Activated CD8-positive, alpha-beta memory T cell treated with anti-CD3 and anti-CD28 coated beads for 24 hours (primary cell): ENCODE results near the gene PIAS2.
"Not testable (repeated sequence)": the region's sequence is repeated elsewhere in the genome, so short reads cannot be mapped to it uniquely, and the experiment has no call there.

Experiments
- DNase-seq: peaks from one replicate; pipeline ENCODE4 v3.0.0-alpha.2; 2020

Gene PIAS2

GRCh38 chr18:46903406-46903805 is 13.9 kb downstream of the PIAS2 start:
- DNase-seq: no peak

- DNase-seq: no peak
Observed at GRCh38 chr18:46899274-46899948, 17.9 kb downstream of the PIAS2 start.

DNA sequence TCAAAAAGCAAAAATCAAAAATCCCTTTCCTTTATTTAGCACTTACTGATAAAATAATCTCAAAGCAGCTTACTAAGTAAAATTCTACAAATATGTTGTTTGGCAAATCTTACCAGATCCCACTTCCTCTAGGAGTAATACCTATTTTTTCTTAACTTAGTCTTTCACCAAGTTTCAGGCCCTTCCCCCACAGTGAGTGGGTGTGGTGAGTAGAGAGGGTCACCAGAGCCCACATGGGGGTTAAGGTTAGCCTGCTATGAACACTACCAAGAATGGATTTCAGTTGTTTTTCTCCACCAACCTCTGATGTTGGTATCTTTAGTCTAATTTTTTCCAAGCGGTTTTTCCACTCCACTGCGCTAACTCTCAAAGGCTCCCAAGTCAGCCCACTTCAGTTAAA is 23.2 kb downstream of the PIAS2 start:
- no peak for DNase-seq

- DNase-seq: no peak
Observed at GRCh38 chr18:46893360-46893759, 23.9 kb downstream of the PIAS2 start.

GRCh38 chr18:46892842-46893241 is 24.5 kb downstream of the PIAS2 start:
- DNase-seq: no peak

- no peak for DNase-seq
Observed at GRCh38 chr18:46891742-46892214, 25.5 kb downstream of the PIAS2 start.

- no peak for DNase-seq
Observed at GRCh38 chr18:46888965-46889364, 28.3 kb downstream of the PIAS2 start.

DNA sequence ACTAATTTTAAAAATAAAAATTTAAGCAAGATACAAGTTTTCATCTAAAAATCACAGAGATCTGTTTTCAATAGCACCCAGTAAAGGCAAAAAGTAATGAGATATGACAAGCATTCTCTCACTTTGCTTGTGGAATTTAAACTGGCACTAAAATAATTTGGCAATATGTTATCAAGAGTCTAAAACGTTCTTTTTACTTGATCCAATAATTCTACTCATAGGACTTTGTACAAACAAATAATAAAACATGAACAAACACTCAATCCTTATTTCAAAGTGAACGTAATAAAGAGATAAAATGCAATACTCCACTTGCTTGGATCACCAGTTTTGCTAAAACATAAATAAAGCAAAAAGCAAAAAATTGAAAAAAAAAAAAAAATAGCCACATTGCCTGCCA is 30.4 kb downstream of the PIAS2 start:
- no peak for DNase-seq

- no peak for DNase-seq
Observed at GRCh38 chr18:46883180-46883579, 34.1 kb downstream of the PIAS2 start.

GRCh38 chr18:46877329-46877987 is 39.8 kb downstream of the PIAS2 start:
- DNase-seq: no peak

DNA sequence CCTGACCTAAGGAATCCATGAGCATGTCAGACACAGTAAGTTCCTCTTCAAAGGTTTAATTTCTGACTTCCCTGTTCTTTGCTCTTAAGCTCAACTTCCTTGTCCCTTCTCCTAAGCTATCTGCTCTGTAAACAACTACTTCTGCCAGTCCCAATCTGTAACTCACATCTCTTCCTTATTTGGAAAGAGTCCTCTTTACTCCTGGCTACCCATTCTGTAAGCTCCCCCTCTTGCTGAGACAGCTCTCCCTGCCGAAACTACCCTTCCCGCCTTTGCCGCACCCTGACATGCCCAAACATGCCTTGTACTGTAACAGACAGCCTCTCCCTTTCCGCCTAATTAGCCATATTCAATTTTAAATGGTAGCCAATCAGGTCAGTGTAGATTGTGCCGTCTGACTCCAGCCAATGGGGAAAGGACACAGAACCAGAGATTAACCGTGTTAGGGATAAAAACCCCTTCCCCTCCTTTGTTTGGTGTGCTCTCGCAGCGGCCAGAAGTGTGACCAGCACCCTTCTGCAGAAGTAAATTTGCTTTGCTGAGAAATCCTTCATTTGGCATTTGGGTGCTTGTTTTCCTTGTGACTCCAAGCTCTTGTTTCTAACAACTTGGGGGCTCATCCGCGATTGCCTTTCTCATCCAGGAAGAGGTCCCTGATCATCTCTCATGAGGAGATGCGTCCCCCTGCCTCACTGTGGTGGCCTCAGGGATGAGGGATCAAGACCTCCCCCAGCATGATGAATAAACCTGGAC is 49.0 kb downstream of the PIAS2 start:
- DNase-seq: no peak

- DNase-seq: no peak
Observed at GRCh38 chr18:46867367-46868143, 49.8 kb downstream of the PIAS2 start.

DNA sequence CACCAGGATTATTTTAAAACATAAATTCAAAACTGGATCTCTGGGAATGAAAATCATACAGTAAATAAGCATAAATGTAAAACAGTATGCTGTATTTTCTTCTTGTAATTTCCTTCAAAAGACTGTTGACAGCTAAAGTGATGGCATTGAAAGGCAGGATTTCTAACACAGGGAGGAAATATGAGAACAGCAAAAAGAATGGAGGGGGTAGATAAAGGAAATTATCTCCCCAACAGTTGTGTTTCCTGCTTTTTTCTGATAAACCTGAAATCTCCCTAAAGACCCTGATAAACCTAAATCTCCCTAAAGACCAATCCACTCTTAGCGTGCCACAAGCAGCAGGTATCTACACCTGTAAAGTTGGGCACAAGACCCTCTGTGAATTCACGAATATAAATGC is 50.8 kb downstream of the PIAS2 start:
- no peak for DNase-seq

GRCh38 chr18:46865245-46865644 is 52.1 kb downstream of the PIAS2 start:
- not testable (repeated sequence) for DNase-seq

DNA sequence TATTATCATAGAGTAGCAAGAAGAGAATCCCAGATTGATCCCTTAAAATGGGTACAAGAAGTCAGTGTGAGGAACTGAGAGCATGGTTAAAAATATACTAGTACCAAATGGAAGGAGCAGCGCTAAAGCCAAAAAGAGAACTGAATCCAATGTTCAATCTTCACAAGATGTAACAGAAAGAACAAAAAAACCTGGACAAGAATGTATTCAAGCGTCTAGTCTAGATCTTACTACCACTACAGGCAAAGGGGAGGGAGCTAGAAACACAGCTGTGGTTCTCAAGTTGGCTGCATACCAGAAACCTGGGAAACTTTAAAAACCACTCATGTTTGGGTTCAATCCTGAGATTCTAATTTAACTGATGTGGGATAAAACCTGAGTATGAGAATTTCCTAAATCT is 57.5 kb downstream of the PIAS2 start:
- no peak for DNase-seq

DNA sequence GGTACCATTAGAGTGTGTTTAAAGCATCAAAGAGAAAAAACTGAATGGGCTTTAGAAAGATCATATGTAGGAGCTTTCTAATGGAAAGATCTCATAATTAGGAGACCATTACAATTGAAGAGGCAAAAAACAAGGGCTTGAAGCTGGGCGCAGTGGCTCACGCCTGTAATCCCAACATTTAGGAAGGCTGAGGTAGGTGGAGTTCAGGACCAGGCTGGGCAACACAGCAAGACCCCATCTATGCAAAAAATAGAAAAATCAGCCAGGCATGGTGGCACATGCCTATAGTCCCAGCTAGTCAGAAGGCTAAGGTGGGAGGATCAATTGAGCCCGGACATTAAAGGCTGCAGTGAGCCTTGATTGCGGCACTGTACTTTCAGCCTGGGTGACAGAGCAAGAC is 59.0 kb downstream of the PIAS2 start:
- no peak for DNase-seq

DNA sequence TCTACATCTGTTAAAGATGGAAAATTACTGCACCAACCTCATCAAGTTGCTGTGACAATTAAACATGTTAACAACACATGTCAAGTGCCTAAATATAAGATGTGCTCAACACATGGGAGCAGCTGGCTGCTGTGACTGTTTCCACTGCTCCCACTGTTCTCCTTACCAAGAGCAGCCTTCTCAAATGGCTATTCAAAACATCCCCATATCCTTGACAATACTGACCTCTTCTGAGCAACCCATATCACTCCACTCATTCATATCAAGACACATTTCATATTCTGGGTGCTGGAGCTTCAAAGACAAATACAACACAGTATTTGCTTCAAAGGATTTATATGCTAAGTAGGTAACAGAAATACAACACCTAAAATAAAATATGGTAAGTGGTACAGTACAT is 60.3 kb downstream of the PIAS2 start:
- DNase-seq: no peak

- no peak for DNase-seq
Observed at GRCh38 chr18:46849007-46849406, 68.3 kb downstream of the PIAS2 start.

DNA sequence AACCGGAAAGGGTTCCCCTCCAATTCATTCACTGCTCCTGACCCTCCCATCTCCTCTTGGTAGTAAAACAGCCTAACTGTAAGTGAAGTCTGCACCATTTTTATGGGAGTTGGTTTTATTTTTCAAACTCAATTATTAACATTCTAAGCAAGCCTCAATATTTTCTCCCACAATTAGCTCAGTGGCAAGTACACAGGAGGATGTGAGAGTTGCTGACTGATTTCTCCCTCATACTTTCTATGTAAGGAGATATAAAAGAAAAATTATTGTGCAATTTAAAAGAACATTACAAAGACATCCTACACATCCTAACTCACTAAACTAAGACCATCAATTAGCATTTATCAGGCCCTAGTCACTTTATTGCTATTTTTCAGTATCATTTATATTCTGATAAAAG is 73.9 kb downstream of the PIAS2 start:
- no peak for DNase-seq

GRCh38 chr18:46842583-46842982 is 74.7 kb downstream of the PIAS2 start:
- no peak for DNase-seq

GRCh38 chr18:46833899-46834298 is 83.4 kb downstream of the PIAS2 start:
- DNase-seq: no peak

GRCh38 chr18:46832849-46833248 is 84.5 kb downstream of the PIAS2 start:
- no peak for DNase-seq

DNA sequence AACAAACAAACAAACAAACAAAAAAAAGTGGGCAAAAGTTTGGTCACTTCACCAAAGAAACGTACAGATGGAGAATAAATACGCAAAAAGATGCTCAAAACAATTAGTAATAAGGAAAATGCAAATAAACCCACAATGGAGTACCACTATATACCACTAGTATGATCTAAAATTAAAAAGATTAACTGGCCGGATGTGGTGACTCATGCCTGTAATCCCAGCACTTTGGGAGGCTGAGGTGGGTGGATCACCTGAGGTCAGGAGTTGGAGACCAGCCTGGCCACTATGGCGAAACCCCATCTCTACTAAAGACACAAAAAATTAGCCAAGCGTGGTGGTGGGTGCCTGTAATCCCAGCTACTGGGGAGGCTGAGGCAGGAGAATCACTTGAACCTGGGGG is 84.9 kb downstream of the PIAS2 start:
- not testable (repeated sequence) for DNase-seq
